Esophagus squamous epithelium (tissue), 4 donors: ENCODE measurements around the gene LCA5.

Source experiments
- POLR2A ChIP-seq, 4 donors: fragments of 450-650 bp; IDR thresholded peaks; one replicate each; pipeline ENCODE4 v1.6.1; 2017; ENCODE audit warnings: antibody characterized with exemption in 4 of 4, mild to moderate bottlenecking in 4 of 4, moderate library complexity in 3 of 4
- TF ChIP-seq, protein P1 (sequence below), 6 experiments: fragments of 450-650 bp in 4 of 6; fragments of 200-600 bp in 2 of 6; sonication (generic) in 2 of 6; IDR thresholded peaks; one replicate each; pipeline ENCODE4 v1.5.1; 2016 to 2019; ENCODE audit warnings: antibody characterized with exemption in 6 of 6, mild to moderate bottlenecking in 4 of 6, moderate library complexity in 4 of 6

DNA sequence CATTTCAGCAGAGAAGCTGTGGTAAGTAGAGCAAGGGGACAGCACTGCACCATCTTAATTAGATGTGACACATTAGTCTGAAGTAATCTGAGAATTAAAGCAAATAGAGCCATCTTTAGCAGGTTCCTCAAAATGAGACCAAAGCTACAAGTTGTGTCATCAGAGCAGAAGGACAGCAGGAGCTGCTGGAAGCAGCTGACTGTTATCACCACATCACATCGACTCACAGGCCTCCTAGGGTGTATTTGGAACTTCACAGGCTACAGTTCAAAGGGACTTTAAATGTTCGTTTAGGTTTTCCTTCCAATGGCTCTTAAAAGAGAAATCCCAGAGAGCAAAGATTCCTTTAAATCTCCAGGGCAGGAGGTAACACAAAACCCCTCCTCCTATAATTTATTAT is 69.5 kb downstream of the LCA5 start:
- TF ChIP-seq, protein P1, sequence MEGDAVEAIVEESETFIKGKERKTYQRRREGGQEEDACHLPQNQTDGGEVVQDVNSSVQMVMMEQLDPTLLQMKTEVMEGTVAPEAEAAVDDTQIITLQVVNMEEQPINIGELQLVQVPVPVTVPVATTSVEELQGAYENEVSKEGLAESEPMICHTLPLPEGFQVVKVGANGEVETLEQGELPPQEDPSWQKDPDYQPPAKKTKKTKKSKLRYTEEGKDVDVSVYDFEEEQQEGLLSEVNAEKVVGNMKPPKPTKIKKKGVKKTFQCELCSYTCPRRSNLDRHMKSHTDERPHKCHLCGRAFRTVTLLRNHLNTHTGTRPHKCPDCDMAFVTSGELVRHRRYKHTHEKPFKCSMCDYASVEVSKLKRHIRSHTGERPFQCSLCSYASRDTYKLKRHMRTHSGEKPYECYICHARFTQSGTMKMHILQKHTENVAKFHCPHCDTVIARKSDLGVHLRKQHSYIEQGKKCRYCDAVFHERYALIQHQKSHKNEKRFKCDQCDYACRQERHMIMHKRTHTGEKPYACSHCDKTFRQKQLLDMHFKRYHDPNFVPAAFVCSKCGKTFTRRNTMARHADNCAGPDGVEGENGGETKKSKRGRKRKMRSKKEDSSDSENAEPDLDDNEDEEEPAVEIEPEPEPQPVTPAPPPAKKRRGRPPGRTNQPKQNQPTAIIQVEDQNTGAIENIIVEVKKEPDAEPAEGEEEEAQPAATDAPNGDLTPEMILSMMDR (IDR thresholded peaks at IDR 0.05) = no peak
- TF ChIP-seq POLR2A (IDR thresholded peaks at IDR 0.05) = no peak
